ENCODE measurements around the gene CFAP53. TPM values are rescaled to one million over a fixed set of nuclear protein-coding genes. Genes with fewer than 3 reads are reported as not detected.
"Not testable (repeated sequence)": the region's sequence is repeated elsewhere in the genome, so short reads cannot be mapped to it uniquely, and the experiment has no call there.

Gene CFAP53
- total RNA-seq, 2 donors from 2014 or later: 0.35 TPM; not detected in 1

GRCh38 chr18:50232419-50232818, 33.9 kb downstream of the CFAP53 start:
- H3K4me1 ChIP-seq (ENCODE audit: control insufficient read depth in 1 of 2, low read depth in 2 of 2): no peaks in the 10 kb centered on the region
- no peak overlapping the region for H3K27ac ChIP-seq
- no peak overlapping the region for H3K4me3 ChIP-seq
- H3K36me3 ChIP-seq: no peaks in the 10 kb centered on the region
- no peaks in the 10 kb centered on the region for H3K27me3 ChIP-seq (replicated peaks; ENCODE audit: insufficient read depth)
- ATAC-seq (ENCODE audit: insufficient number of reproducible peaks, low FRiP score, low read depth) (no peak), DNase-seq (ENCODE audit: low spot score) (no peak)
- H3K9me3 ChIP-seq: no peaks in the 10 kb centered on the region
- TF ChIP-seq, protein P1, sequence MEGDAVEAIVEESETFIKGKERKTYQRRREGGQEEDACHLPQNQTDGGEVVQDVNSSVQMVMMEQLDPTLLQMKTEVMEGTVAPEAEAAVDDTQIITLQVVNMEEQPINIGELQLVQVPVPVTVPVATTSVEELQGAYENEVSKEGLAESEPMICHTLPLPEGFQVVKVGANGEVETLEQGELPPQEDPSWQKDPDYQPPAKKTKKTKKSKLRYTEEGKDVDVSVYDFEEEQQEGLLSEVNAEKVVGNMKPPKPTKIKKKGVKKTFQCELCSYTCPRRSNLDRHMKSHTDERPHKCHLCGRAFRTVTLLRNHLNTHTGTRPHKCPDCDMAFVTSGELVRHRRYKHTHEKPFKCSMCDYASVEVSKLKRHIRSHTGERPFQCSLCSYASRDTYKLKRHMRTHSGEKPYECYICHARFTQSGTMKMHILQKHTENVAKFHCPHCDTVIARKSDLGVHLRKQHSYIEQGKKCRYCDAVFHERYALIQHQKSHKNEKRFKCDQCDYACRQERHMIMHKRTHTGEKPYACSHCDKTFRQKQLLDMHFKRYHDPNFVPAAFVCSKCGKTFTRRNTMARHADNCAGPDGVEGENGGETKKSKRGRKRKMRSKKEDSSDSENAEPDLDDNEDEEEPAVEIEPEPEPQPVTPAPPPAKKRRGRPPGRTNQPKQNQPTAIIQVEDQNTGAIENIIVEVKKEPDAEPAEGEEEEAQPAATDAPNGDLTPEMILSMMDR (IDR thresholded peaks at IDR 0.05): no peak

DNA sequence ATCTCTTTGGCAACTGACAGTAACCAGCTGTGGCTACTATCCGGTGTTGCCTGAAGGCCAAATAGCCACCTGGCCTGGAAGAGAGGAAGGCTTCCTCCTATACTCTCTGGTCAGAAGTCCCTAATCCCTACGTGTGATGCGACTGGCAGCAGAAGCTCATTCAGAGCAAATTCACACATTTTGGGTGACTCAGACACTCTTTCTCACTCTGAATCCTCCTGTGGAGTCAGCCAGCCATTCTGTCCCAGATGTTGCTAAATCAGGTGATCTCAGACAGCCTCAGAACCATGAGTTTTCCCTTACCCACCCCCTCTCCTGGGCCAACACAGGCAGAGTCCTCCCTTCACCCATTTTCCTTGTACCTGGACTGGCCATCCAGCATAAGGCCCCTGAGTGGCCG, 34.7 kb downstream of the CFAP53 start:
- no peaks in the 10 kb centered on the region for H3K4me1 ChIP-seq (ENCODE audit: control insufficient read depth in 1 of 2, low read depth in 2 of 2)
- no peaks in the 10 kb centered on the region for H3K36me3 ChIP-seq
- H3K27ac ChIP-seq: no peak overlapping the region
- no peaks in the 10 kb centered on the region for H3K9me3 ChIP-seq
- H3K27me3 ChIP-seq (replicated peaks; ENCODE audit: insufficient read depth): no peaks in the 10 kb centered on the region
- DNase-seq (ENCODE audit: low spot score): no peak
- no peak overlapping the region for H3K4me3 ChIP-seq
- TF ChIP-seq, protein P1 (IDR thresholded peaks at IDR 0.05): no peak
- no peak for ATAC-seq (ENCODE audit: insufficient number of reproducible peaks, low FRiP score, low read depth)

DNA sequence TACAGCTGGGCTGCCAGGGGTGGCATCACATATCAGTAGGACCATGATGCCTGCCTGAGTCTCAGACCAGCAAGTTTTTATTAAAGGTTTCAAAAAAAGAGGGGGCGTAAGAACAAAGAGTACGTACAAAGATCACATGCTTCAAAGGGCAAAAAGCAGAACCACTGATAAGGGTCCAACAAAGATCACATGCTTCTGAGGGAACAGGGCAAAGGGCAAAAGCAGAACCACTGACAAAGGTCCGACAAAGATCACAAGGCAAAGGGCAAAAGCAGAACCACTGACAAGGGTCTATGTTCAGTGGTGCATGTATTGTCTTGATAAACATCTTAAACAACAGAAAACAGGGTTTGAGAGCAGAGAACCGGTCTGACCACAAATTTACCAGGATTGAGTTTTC, 46.0 kb downstream of the CFAP53 start:
- not testable (repeated sequence) for ATAC-seq (ENCODE audit: insufficient number of reproducible peaks, low FRiP score, low read depth); H3K27me3 ChIP-seq (replicated peaks; ENCODE audit: insufficient read depth)

GRCh38 chr18:50218432-50219197, 47.7 kb downstream of the CFAP53 start:
- Histone ChIP-seq H3K4me3 (no peak overlapping the region), H3K27me3 (replicated peaks; ENCODE audit: insufficient read depth) (no peaks in the 10 kb centered on the region), H3K4me1 (ENCODE audit: control insufficient read depth in 1 of 2, low read depth in 2 of 2) (no peaks in the 10 kb centered on the region), H3K27ac (no peak overlapping the region), H3K9me3 (peaks cover 6% of the 10 kb centered on the region), H3K36me3 (no peaks in the 10 kb centered on the region)
- no peak for ATAC-seq (ENCODE audit: insufficient number of reproducible peaks, low FRiP score, low read depth)
- no peak for DNase-seq (ENCODE audit: low spot score)
- TF ChIP-seq, protein P1 (IDR thresholded peaks at IDR 0.05): no peak

More for the DNA sequence above, 46.0 kb downstream of the CFAP53 start:
- not testable (repeated sequence) for H3K4me3 ChIP-seq; H3K4me1 ChIP-seq (ENCODE audit: control insufficient read depth in 1 of 2, low read depth in 2 of 2); H3K27ac ChIP-seq; H3K9me3 ChIP-seq; DNase-seq (ENCODE audit: low spot score); H3K36me3 ChIP-seq

- H3K27ac ChIP-seq: no peak overlapping the region
- H3K27me3 ChIP-seq (replicated peaks; ENCODE audit: insufficient read depth): no peaks in the 10 kb centered on the region
- TF ChIP-seq, protein P1 (IDR thresholded peaks at IDR 0.05): no peak
- DNase-seq (ENCODE audit: low spot score): no peak
- H3K9me3 ChIP-seq: no peaks in the 10 kb centered on the region
- no peak overlapping the region for H3K4me3 ChIP-seq
- H3K36me3 ChIP-seq: no peaks in the 10 kb centered on the region
- ATAC-seq (ENCODE audit: insufficient number of reproducible peaks, low FRiP score, low read depth): no peak
- no peaks in the 10 kb centered on the region for H3K4me1 ChIP-seq (ENCODE audit: control insufficient read depth in 1 of 2, low read depth in 2 of 2)
Observed at GRCh38 chr18:50209311-50209710, 57.0 kb downstream of the CFAP53 start.

- H3K4me3 ChIP-seq: no peak overlapping the region
- no peaks in the 10 kb centered on the region for H3K36me3 ChIP-seq
- no peaks in the 10 kb centered on the region for H3K27me3 ChIP-seq (replicated peaks; ENCODE audit: insufficient read depth)
- TF ChIP-seq, protein P1 (IDR thresholded peaks at IDR 0.05): no peak
- H3K9me3 ChIP-seq: no peaks in the 10 kb centered on the region
- no peak overlapping the region for H3K27ac ChIP-seq
- ATAC-seq (ENCODE audit: insufficient number of reproducible peaks, low FRiP score, low read depth) (no peak), DNase-seq (ENCODE audit: low spot score) (no peak)
- H3K4me1 ChIP-seq (ENCODE audit: control insufficient read depth in 1 of 2, low read depth in 2 of 2): no peaks in the 10 kb centered on the region
Observed at GRCh38 chr18:50207722-50208121, 58.6 kb downstream of the CFAP53 start.

Data from thoracic aorta (tissue), 2 donors.